Subcutaneous abdominal adipose tissue (tissue), 5 donors: ENCODE measurements around the gene SLC25A15.

Experiments
- H3K27ac ChIP-seq: one replicate; pipeline ENCODE4 v1.7.0; 2013; ENCODE audit warnings: low read depth, mild to moderate bottlenecking, inconsistent platforms, low read length, moderate library complexity
- H3K27me3 ChIP-seq, 5 donors: one replicate each; pipeline ENCODE4 v1.7.0; 2013; ENCODE audit warnings: low read length in 5 of 5, inconsistent platforms in 1 of 5; ENCODE audit not compliant: control insufficient read depth in 5 of 5, insufficient read depth in 4 of 5
- H3K36me3 ChIP-seq, 5 donors: one replicate each; pipeline ENCODE4 v1.7.0; 2013; ENCODE audit warnings: low read length in 5 of 5; ENCODE audit not compliant: control insufficient read depth in 5 of 5, insufficient read depth in 5 of 5
- H3K4me1 ChIP-seq, 5 donors: one replicate each; pipeline ENCODE4 v1.7.0; 2013; ENCODE audit warnings: low read length in 5 of 5, mild to moderate bottlenecking in 3 of 5, moderate library complexity in 1 of 5; ENCODE audit not compliant: control insufficient read depth in 5 of 5, insufficient read depth in 5 of 5
- H3K4me3 ChIP-seq, 5 donors: one replicate each; pipeline ENCODE4 v1.7.0; 2013; ENCODE audit warnings: low read length in 5 of 5, low read depth in 1 of 5
- H3K9ac ChIP-seq, 5 donors: one replicate each; pipeline ENCODE4 v1.7.0; 2013; ENCODE audit warnings: low read length in 5 of 5, mild to moderate bottlenecking in 4 of 5, moderate library complexity in 3 of 5
- H3K9me3 ChIP-seq, 5 donors: one replicate each; pipeline ENCODE4 v1.7.0; 2013; ENCODE audit warnings: low read length in 5 of 5; ENCODE audit not compliant: control insufficient read depth in 5 of 5
- donor health status: healthy.
- donor health status: healthy.
- donor health status: healthy.
- donor health status: healthy.
- donor health status: healthy.

The SLC25A15 gene

GRCh38 chr13:40792284-40793051, 3.1 kb downstream of the SLC25A15 start:
- H3K9me3 ChIP-seq: no peaks in the 10 kb centered on the region
- no peak overlapping the region for H3K27ac ChIP-seq
- no peak overlapping the region for H3K9ac ChIP-seq
- no peaks in the 10 kb centered on the region for H3K27me3 ChIP-seq
- H3K4me1 ChIP-seq: peaks cover 0 to 13% (median 12%) of the 10 kb centered on the region in 5 donors
- H3K36me3 ChIP-seq: peaks cover 0 to 12% (median 8%) of the 10 kb centered on the region in 5 donors
- no peak overlapping the region for H3K4me3 ChIP-seq

- Histone ChIP-seq H3K9me3 (no peaks in the 10 kb centered on the region), H3K27ac (no peak overlapping the region), H3K27me3 (no peaks in the 10 kb centered on the region), H3K9ac (no peak overlapping the region), H3K4me1 (peaks cover 0 to 13% (median 12%) of the 10 kb centered on the region in 5 donors), H3K4me3 (no peak overlapping the region), H3K36me3 (peaks cover 0 to 12% (median 8%) of the 10 kb centered on the region in 5 donors)
These were observed 3.9 kb downstream of the SLC25A15 start for GRCh38 chr13:40793339-40793738.

GRCh38 chr13:40794414-40795368, 5.3 kb downstream of the SLC25A15 start:
- no peaks in the 10 kb centered on the region for H3K27me3 ChIP-seq
- H3K9ac ChIP-seq: no peak overlapping the region
- H3K9me3 ChIP-seq: no peaks in the 10 kb centered on the region
- H3K27ac ChIP-seq: no peak overlapping the region
- H3K4me1 ChIP-seq: peaks cover 0 to 7% (median 6%) of the 10 kb centered on the region in 5 donors
- H3K4me3 ChIP-seq: no peak overlapping the region
- peaks cover 0 to 23% (median 19%) of the 10 kb centered on the region in 5 donors for H3K36me3 ChIP-seq

GRCh38 chr13:40796649-40797048, 7.2 kb downstream of the SLC25A15 start:
- no peak overlapping the region for H3K27ac ChIP-seq
- H3K9me3 ChIP-seq: no peaks in the 10 kb centered on the region
- no peaks in the 10 kb centered on the region for H3K27me3 ChIP-seq
- peaks cover 0 to 38% (median 26%) of the 10 kb centered on the region in 5 donors for H3K36me3 ChIP-seq
- no peak overlapping the region for H3K9ac ChIP-seq
- H3K4me1 ChIP-seq: no peaks in the 10 kb centered on the region
- no peak overlapping the region for H3K4me3 ChIP-seq

GRCh38 chr13:40798380-40798779, 9.0 kb downstream of the SLC25A15 start:
- H3K9me3 ChIP-seq: no peaks in the 10 kb centered on the region
- no peaks in the 10 kb centered on the region for H3K27me3 ChIP-seq
- no peak overlapping the region for H3K9ac ChIP-seq
- no peak overlapping the region for H3K27ac ChIP-seq
- no peaks in the 10 kb centered on the region for H3K4me1 ChIP-seq
- H3K36me3 ChIP-seq: peaks cover 0 to 51% (median 25%) of the 10 kb centered on the region in 5 donors
- H3K4me3 ChIP-seq: no peak overlapping the region

- no peak overlapping the region for H3K27ac ChIP-seq
- H3K9ac ChIP-seq: no peak overlapping the region
These were observed 10.1 kb downstream of the SLC25A15 start for GRCh38 chr13:40799508-40799907.

GRCh38 chr13:40800559-40800958, 11.1 kb downstream of the SLC25A15 start:
- Histone ChIP-seq H3K4me3 (no peak overlapping the region), H3K9ac (no peak overlapping the region), H3K9me3 (no peaks in the 10 kb centered on the region), H3K4me1 (no peaks in the 10 kb centered on the region), H3K27me3 (no peaks in the 10 kb centered on the region), H3K27ac (no peak overlapping the region), H3K36me3 (peaks cover 0 to 58% (median 25%) of the 10 kb centered on the region in 5 donors)

More at GRCh38 chr13:40799508-40799907, 10.1 kb downstream of the SLC25A15 start:
- no peaks in the 10 kb centered on the region for H3K4me1 ChIP-seq
- no peaks in the 10 kb centered on the region for H3K27me3 ChIP-seq
- H3K36me3 ChIP-seq: peaks cover 0 to 54% (median 25%) of the 10 kb centered on the region in 5 donors
- no peaks in the 10 kb centered on the region for H3K9me3 ChIP-seq
- no peak overlapping the region for H3K4me3 ChIP-seq

GRCh38 chr13:40801255-40802217, 12.1 kb downstream of the SLC25A15 start:
- no peaks in the 10 kb centered on the region for H3K27me3 ChIP-seq
- H3K36me3 ChIP-seq: peaks cover 6 to 66% (median 22%) of the 10 kb centered on the region in 5 donors
- H3K9me3 ChIP-seq: no peaks in the 10 kb centered on the region
- no peak overlapping the region for H3K27ac ChIP-seq
- H3K4me1 ChIP-seq: no peaks in the 10 kb centered on the region
- no peak overlapping the region for H3K4me3 ChIP-seq
- no peak overlapping the region for H3K9ac ChIP-seq

GRCh38 chr13:40803316-40803715, 13.9 kb downstream of the SLC25A15 start:
- no peaks in the 10 kb centered on the region for H3K4me1 ChIP-seq
- no peaks in the 10 kb centered on the region for H3K27me3 ChIP-seq
- H3K4me3 ChIP-seq: no peak overlapping the region
- no peak overlapping the region for H3K9ac ChIP-seq
- no peaks in the 10 kb centered on the region for H3K9me3 ChIP-seq
- H3K36me3 ChIP-seq: peaks cover 10 to 67% (median 33%) of the 10 kb centered on the region in 5 donors
- H3K27ac ChIP-seq: no peak overlapping the region
